ENCODE data around the gene PRKG1. TPM values are rescaled to one million over a fixed set of nuclear protein-coding genes. Genes with fewer than 3 reads are reported as not detected.

PRKG1 gene
- total RNA-seq, 4 donors from 2014 or later: 0.63 to 4.3 (median 2.1) TPM

- WGBS, 2 donors: 74 to 79% methylated on average over 2 of the region's 2 CpGs
- TF ChIP-seq CTCF (IDR thresholded peaks at IDR 0.05) (no peak), POLR2A (IDR thresholded peaks at IDR 0.05) (no peak)
- no peak for DNase-seq (ENCODE audit: low spot score in 2 of 2)
- no peak overlapping the region for H3K4me3 ChIP-seq (ENCODE audit: low read depth, poor library complexity, severe bottlenecking)
- intact Hi-C loops (cut with DNase I; ENCODE audit: low total_unique reads): no loop called here
Observed at GRCh38 chr10:51375790-51376189, 301.5 kb downstream of the PRKG1 start.

- TF ChIP-seq POLR2A (IDR thresholded peaks at IDR 0.05): no peak
- no peak for TF ChIP-seq CTCF (IDR thresholded peaks at IDR 0.05)
- no peak overlapping the region for H3K4me3 ChIP-seq (ENCODE audit: low read depth, poor library complexity, severe bottlenecking)
- intact Hi-C loops (cut with DNase I; ENCODE audit: low total_unique reads): no loop called here
- 86 to 89% methylated on average over 4 of the region's 4 CpGs for WGBS, 2 donors
- no peak for DNase-seq (ENCODE audit: low spot score in 2 of 2)
Observed at GRCh38 chr10:51377070-51377931, 303.0 kb downstream of the PRKG1 start.

GRCh38 chr10:51377932-51378599, 303.8 kb downstream of the PRKG1 start:
- 80 to 88% methylated on average over 3 of the region's 3 CpGs for whole genome bisulfite sequencing, 2 donors
- intact Hi-C loops (cut with DNase I; ENCODE audit: low total_unique reads): no loop called here
- TF ChIP-seq CTCF (IDR thresholded peaks at IDR 0.05) (no peak), POLR2A (IDR thresholded peaks at IDR 0.05) (no peak)
- H3K4me3 ChIP-seq (ENCODE audit: low read depth, poor library complexity, severe bottlenecking): no peak overlapping the region
- no peak for DNase-seq (ENCODE audit: low spot score in 2 of 2)

- H3K4me3 ChIP-seq (ENCODE audit: low read depth, poor library complexity, severe bottlenecking): no peak overlapping the region
- WGBS, 2 donors: 86 to 91% methylated on average over 1 of the region's 1 CpG
- intact Hi-C loops (cut with DNase I; ENCODE audit: low total_unique reads): no loop called here
- no peak for DNase-seq (ENCODE audit: low spot score in 2 of 2)
- no peak for TF ChIP-seq POLR2A (IDR thresholded peaks at IDR 0.05)
- TF ChIP-seq CTCF (IDR thresholded peaks at IDR 0.05): no peak
Observed at GRCh38 chr10:51382181-51382580, 307.9 kb downstream of the PRKG1 start.

GRCh38 chr10:51384971-51385370, 310.7 kb downstream of the PRKG1 start:
- intact Hi-C loops (cut with DNase I; ENCODE audit: low total_unique reads): no loop called here
- no peak for DNase-seq (ENCODE audit: low spot score in 2 of 2)
- WGBS, 2 donors: 85 to 86% methylated on average over 3 of the region's 3 CpGs
- no peak for TF ChIP-seq CTCF (IDR thresholded peaks at IDR 0.05)
- no peak overlapping the region for H3K4me3 ChIP-seq (ENCODE audit: low read depth, poor library complexity, severe bottlenecking)
